GM18868 (cell line): ENCODE measurements around the gene INSM2.

ENCODE experiments used
- ATAC-seq: cut with Tn5 transposase; IDR thresholded peaks from one replicate; pipeline ENCODE4 v1.9.1; 2021; ENCODE audit warnings: mild to moderate bottlenecking, moderate library complexity; ENCODE audit not compliant: unreplicated experiment

Gene INSM2

GRCh38 chr14:35543006-35543405 lies 9.0 kb downstream of the INSM2 start:
- no peak for ATAC-seq

- no peak for ATAC-seq
These were observed 15.6 kb downstream of the INSM2 start for GRCh38 chr14:35549551-35549950.

GRCh38 chr14:35551081-35551480 lies 17.1 kb downstream of the INSM2 start:
- ATAC-seq = no peak

GRCh38 chr14:35553808-35554207 lies 19.8 kb downstream of the INSM2 start:
- no peak for ATAC-seq

- ATAC-seq = no peak
These were observed 22.6 kb downstream of the INSM2 start for GRCh38 chr14:35556548-35556947.

- ATAC-seq = no peak
These were observed 23.3 kb downstream of the INSM2 start for GRCh38 chr14:35557221-35557747.

GRCh38 chr14:35558680-35559079 lies 24.7 kb downstream of the INSM2 start:
- no peak for ATAC-seq

GRCh38 chr14:35565871-35566464 lies 32.0 kb downstream of the INSM2 start:
- no peak for ATAC-seq

- ATAC-seq = no peak
These were observed 37.6 kb downstream of the INSM2 start for GRCh38 chr14:35571598-35571997.

- no peak for ATAC-seq
These were observed 39.9 kb downstream of the INSM2 start for GRCh38 chr14:35573911-35574310.

- ATAC-seq = no peak
These were observed 42.3 kb downstream of the INSM2 start for GRCh38 chr14:35576260-35576659.

- no peak for ATAC-seq
These were observed 42.9 kb downstream of the INSM2 start for GRCh38 chr14:35576856-35577255.

- ATAC-seq = no peak
These were observed 44.2 kb downstream of the INSM2 start for GRCh38 chr14:35578135-35578534.

- no peak for ATAC-seq
These were observed 44.7 kb downstream of the INSM2 start for GRCh38 chr14:35578639-35579038.
